Keratinocyte (primary cell): ENCODE results near the gene ABHD2.
"Not testable (repeated sequence)": the region's sequence is repeated elsewhere in the genome, so short reads cannot be mapped to it uniquely, and the experiment has no call there.

ENCODE experiments used
- EZH2 ChIP-seq: IDR thresholded peaks from one replicate; pipeline ENCODE4 v1.6.1; 2012; ENCODE audit warnings: inconsistent platforms, mild to moderate bottlenecking, low read length, moderate library complexity
- TF ChIP-seq, protein P1 (sequence below), 3 experiments: IDR thresholded peaks in 1 of 3; conservative IDR thresholded peaks in 1 of 3; optimal IDR thresholded peaks in 1 of 3; 2 replicates in 2 of 3; 3 replicates in 1 of 3; pipeline versions ENCODE3 to v1.5.1; 2011; ENCODE audit warnings: low read length in 3 of 3, mild to moderate bottlenecking in 3 of 3, moderate library complexity in 2 of 3, control low read depth in 1 of 3, inconsistent platforms in 1 of 3; ENCODE audit not compliant: insufficient read depth in 2 of 3; ENCODE audit errors: extremely low read depth in 1 of 3

DNA sequence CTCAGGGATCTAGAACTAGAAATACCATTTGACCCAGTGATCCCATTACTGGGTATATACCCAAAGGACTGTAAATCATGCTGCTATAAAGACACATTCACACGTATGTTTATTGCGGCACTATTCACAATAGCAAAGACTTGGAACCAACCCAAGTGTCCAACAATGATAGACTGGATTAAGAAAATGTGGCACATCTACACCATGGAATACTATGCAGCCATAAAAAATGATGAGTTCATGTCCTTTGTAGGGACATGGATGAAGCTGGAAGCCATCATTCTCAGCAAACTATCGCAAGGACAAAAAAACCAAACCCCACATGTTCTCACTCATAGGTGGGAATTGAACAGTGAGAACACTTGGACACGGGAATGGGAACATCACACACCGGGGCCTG lies 161.9 kb downstream of the ABHD2 start:
- TF ChIP-seq, protein P1, sequence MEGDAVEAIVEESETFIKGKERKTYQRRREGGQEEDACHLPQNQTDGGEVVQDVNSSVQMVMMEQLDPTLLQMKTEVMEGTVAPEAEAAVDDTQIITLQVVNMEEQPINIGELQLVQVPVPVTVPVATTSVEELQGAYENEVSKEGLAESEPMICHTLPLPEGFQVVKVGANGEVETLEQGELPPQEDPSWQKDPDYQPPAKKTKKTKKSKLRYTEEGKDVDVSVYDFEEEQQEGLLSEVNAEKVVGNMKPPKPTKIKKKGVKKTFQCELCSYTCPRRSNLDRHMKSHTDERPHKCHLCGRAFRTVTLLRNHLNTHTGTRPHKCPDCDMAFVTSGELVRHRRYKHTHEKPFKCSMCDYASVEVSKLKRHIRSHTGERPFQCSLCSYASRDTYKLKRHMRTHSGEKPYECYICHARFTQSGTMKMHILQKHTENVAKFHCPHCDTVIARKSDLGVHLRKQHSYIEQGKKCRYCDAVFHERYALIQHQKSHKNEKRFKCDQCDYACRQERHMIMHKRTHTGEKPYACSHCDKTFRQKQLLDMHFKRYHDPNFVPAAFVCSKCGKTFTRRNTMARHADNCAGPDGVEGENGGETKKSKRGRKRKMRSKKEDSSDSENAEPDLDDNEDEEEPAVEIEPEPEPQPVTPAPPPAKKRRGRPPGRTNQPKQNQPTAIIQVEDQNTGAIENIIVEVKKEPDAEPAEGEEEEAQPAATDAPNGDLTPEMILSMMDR (optimal IDR thresholded peaks at IDR 0.05 in 1 of 3, IDR thresholded peaks at IDR 0.05 in 1 of 3, conservative IDR thresholded peaks at IDR 0.05 in 1 of 3; ENCODE audit: extremely low read depth in 1 of 3, insufficient read depth in 2 of 3, low read length in 3 of 3): not testable (repeated sequence)
- not testable (repeated sequence) for TF ChIP-seq EZH2
